ENCODE data around the gene ANKRD55. TPM values are rescaled to one million over a fixed set of nuclear protein-coding genes. Genes with fewer than 3 reads are reported as not detected.

The ANKRD55 gene
- total RNA-seq, 2 experiments from 2014 or later: 0.37 to 0.52 TPM

- ChIA-PET CTCF (interaction anchor here (0.8 to 2.3 kb wide), 8 partner anchors 10 to 171 kb away, joined by 3 to 11 read pairs (median 6); no protein-coding TSS in a partner anchor), POLR2A (interaction anchor here (0.6 to 2.2 kb wide), 7 partner anchors 10 to 156 kb away, joined by 3 to 7 read pairs (median 4); no protein-coding TSS in a partner anchor)
- Mint-ChIP-seq H3K36me3 (ENCODE audit: low read depth) (peaks cover 2% of the 10 kb centered on the region), H3K4me1 (ENCODE audit: low read depth) (peaks cover 40% of the 10 kb centered on the region), H3K9me3 (ENCODE audit: insufficient read depth) (no peaks in the 10 kb centered on the region), H3K27me3 (ENCODE audit: low read depth) (no peaks in the 10 kb centered on the region), H3K4me3 (peak overlapping the region; percentile 18), H3K27ac (peak overlapping the region; percentile 77)
- ATAC-seq: peak; percentile 80
- DNase-seq: peak; percentile 69
Measured at GRCh38 chr5:56148453-56148971, 84.6 kb downstream of the ANKRD55 start.

- Mint-ChIP-seq H3K36me3 (ENCODE audit: low read depth) (peaks cover 2% of the 10 kb centered on the region), H3K9me3 (ENCODE audit: insufficient read depth) (no peaks in the 10 kb centered on the region), H3K4me1 (ENCODE audit: low read depth) (peaks cover 39% of the 10 kb centered on the region), H3K27ac (peak overlapping the region; percentile 77), H3K27me3 (ENCODE audit: low read depth) (no peaks in the 10 kb centered on the region), H3K4me3 (no peak overlapping the region)
- no peak for ATAC-seq
- ChIA-PET POLR2A (interaction anchor here (0.6 to 2.2 kb wide), 7 partner anchors 9 to 155 kb away, joined by 3 to 7 read pairs (median 4); no protein-coding TSS in a partner anchor), CTCF (interaction anchor here (0.7 to 2.3 kb wide), 10 partner anchors 9 to 170 kb away, joined by 3 to 11 read pairs (median 5); no protein-coding TSS in a partner anchor)
- DNase-seq: no peak
Measured at GRCh38 chr5:56147659-56148230, 85.4 kb downstream of the ANKRD55 start.

GRCh38 chr5:56147106-56147505 lies 86.0 kb downstream of the ANKRD55 start:
- no peaks in the 10 kb centered on the region for H3K9me3 Mint-ChIP-seq (ENCODE audit: insufficient read depth)
- DNase-seq (no peak), ATAC-seq (no peak)
- ChIA-PET CTCF (interaction anchor here (1.0 to 2.3 kb wide), 3 partner anchors 18 to 164 kb away, joined by 3 to 10 read pairs (median 6); no protein-coding TSS in a partner anchor), POLR2A (interaction anchor here (1.0 to 2.2 kb wide), 2 partner anchors 47 to 88 kb away, joined by 4 to 7 read pairs; no protein-coding TSS in a partner anchor)
- no peaks in the 10 kb centered on the region for H3K27me3 Mint-ChIP-seq (ENCODE audit: low read depth)
- H3K4me1 Mint-ChIP-seq (ENCODE audit: low read depth): peaks cover 38% of the 10 kb centered on the region
- no peak overlapping the region for H3K4me3 Mint-ChIP-seq
- H3K27ac Mint-ChIP-seq: no peak overlapping the region
- peaks cover 2% of the 10 kb centered on the region for H3K36me3 Mint-ChIP-seq (ENCODE audit: low read depth)

GRCh38 chr5:56146674-56147073 lies 86.5 kb downstream of the ANKRD55 start:
- ATAC-seq (no peak), DNase-seq (no peak)
- H3K4me3 Mint-ChIP-seq: no peak overlapping the region
- no peaks in the 10 kb centered on the region for H3K9me3 Mint-ChIP-seq (ENCODE audit: insufficient read depth)
- CTCF ChIA-PET: interaction anchor here (1.0 to 2.3 kb wide), 2 partner anchors 18 to 54 kb away, joined by 3 to 10 read pairs; no protein-coding TSS in a partner anchor
- H3K27me3 Mint-ChIP-seq (ENCODE audit: low read depth): no peaks in the 10 kb centered on the region
- no peak overlapping the region for H3K27ac Mint-ChIP-seq
- H3K4me1 Mint-ChIP-seq (ENCODE audit: low read depth): peaks cover 40% of the 10 kb centered on the region
- H3K36me3 Mint-ChIP-seq (ENCODE audit: low read depth): peaks cover 2% of the 10 kb centered on the region
- POLR2A ChIA-PET: interaction anchor here (2.2 kb wide), 1 partner anchor 46 kb away, joined by 7 read pairs; no protein-coding TSS in a partner anchor

GRCh38 chr5:56145511-56145910 lies 87.6 kb downstream of the ANKRD55 start:
- Mint-ChIP-seq H3K9me3 (ENCODE audit: insufficient read depth) (no peaks in the 10 kb centered on the region), H3K27ac (no peak overlapping the region), H3K4me3 (no peak overlapping the region), H3K4me1 (ENCODE audit: low read depth) (peaks cover 40% of the 10 kb centered on the region), H3K36me3 (ENCODE audit: low read depth) (peaks cover 2% of the 10 kb centered on the region), H3K27me3 (ENCODE audit: low read depth) (no peaks in the 10 kb centered on the region)
- ATAC-seq (no peak), DNase-seq (no peak)
- ChIA-PET POLR2A (interaction anchor here (0.9 kb wide), 1 partner anchor 86 kb away, joined by 3 read pairs; no protein-coding TSS in a partner anchor), CTCF (interaction anchor here (1.2 kb wide), 1 partner anchor 55 kb away, joined by 3 read pairs; no protein-coding TSS in a partner anchor)

GRCh38 chr5:56145106-56145505 lies 88.0 kb downstream of the ANKRD55 start:
- H3K36me3 Mint-ChIP-seq (ENCODE audit: low read depth): peaks cover 2% of the 10 kb centered on the region
- no peak overlapping the region for H3K4me3 Mint-ChIP-seq
- ATAC-seq (no peak), DNase-seq (no peak)
- H3K4me1 Mint-ChIP-seq (ENCODE audit: low read depth): peaks cover 40% of the 10 kb centered on the region
- CTCF ChIA-PET: interaction anchor here (0.8 to 1.2 kb wide), 3 partner anchors 10 to 55 kb away, joined by 3 to 4 read pairs (median 3); no protein-coding TSS in a partner anchor
- H3K27me3 Mint-ChIP-seq (ENCODE audit: low read depth): no peaks in the 10 kb centered on the region
- no peak overlapping the region for H3K27ac Mint-ChIP-seq
- POLR2A ChIA-PET: interaction anchor here (0.9 kb wide), 1 partner anchor 86 kb away, joined by 3 read pairs; no protein-coding TSS in a partner anchor
- H3K9me3 Mint-ChIP-seq (ENCODE audit: insufficient read depth): no peaks in the 10 kb centered on the region

- H3K27ac Mint-ChIP-seq: no peak overlapping the region
- H3K4me3 Mint-ChIP-seq: no peak overlapping the region
- ChIA-PET CTCF (interaction anchor here (0.8 to 0.9 kb wide), 2 partner anchors 11 to 39 kb away, joined by 3 to 4 read pairs; no protein-coding TSS in a partner anchor), POLR2A (no interaction called here)
- peaks cover 2% of the 10 kb centered on the region for H3K36me3 Mint-ChIP-seq (ENCODE audit: low read depth)
- no peaks in the 10 kb centered on the region for H3K9me3 Mint-ChIP-seq (ENCODE audit: insufficient read depth)
- no peaks in the 10 kb centered on the region for H3K27me3 Mint-ChIP-seq (ENCODE audit: low read depth)
- H3K4me1 Mint-ChIP-seq (ENCODE audit: low read depth): peaks cover 36% of the 10 kb centered on the region
- DNase-seq (no peak), ATAC-seq (no peak)
Measured at GRCh38 chr5:56144211-56144610, 88.9 kb downstream of the ANKRD55 start.

GRCh38 chr5:56143373-56143714 lies 89.8 kb downstream of the ANKRD55 start:
- Mint-ChIP-seq H3K4me3 (no peak overlapping the region), H3K27me3 (ENCODE audit: low read depth) (no peaks in the 10 kb centered on the region), H3K9me3 (ENCODE audit: insufficient read depth) (no peaks in the 10 kb centered on the region), H3K27ac (no peak overlapping the region), H3K36me3 (ENCODE audit: low read depth) (peaks cover 2% of the 10 kb centered on the region), H3K4me1 (ENCODE audit: low read depth) (peaks cover 28% of the 10 kb centered on the region)
- CTCF ChIA-PET: no interaction called here
- no peak for ATAC-seq
- DNase-seq: no peak
- POLR2A ChIA-PET: no interaction called here

GRCh38 chr5:56142614-56143372 lies 90.3 kb downstream of the ANKRD55 start:
- ChIA-PET POLR2A (no interaction called here), CTCF (no interaction called here)
- no peak overlapping the region for H3K4me3 Mint-ChIP-seq
- ATAC-seq (no peak), DNase-seq (no peak)
- H3K27ac Mint-ChIP-seq: peak overlapping the region; percentile 22
- H3K27me3 Mint-ChIP-seq (ENCODE audit: low read depth): no peaks in the 10 kb centered on the region
- no peaks in the 10 kb centered on the region for H3K9me3 Mint-ChIP-seq (ENCODE audit: insufficient read depth)
- H3K4me1 Mint-ChIP-seq (ENCODE audit: low read depth): peaks cover 23% of the 10 kb centered on the region
- H3K36me3 Mint-ChIP-seq (ENCODE audit: low read depth): peaks cover 1% of the 10 kb centered on the region

- ATAC-seq (no peak), DNase-seq (no peak)
- POLR2A ChIA-PET: no interaction called here
- Mint-ChIP-seq H3K36me3 (ENCODE audit: low read depth) (no peaks in the 10 kb centered on the region), H3K9me3 (ENCODE audit: insufficient read depth) (no peaks in the 10 kb centered on the region), H3K27me3 (ENCODE audit: low read depth) (no peaks in the 10 kb centered on the region), H3K4me3 (no peak overlapping the region), H3K27ac (no peak overlapping the region), H3K4me1 (ENCODE audit: low read depth) (peaks cover 20% of the 10 kb centered on the region)
- CTCF ChIA-PET: interaction anchor here (1.2 kb wide), 1 partner anchor 9 kb away, joined by 3 read pairs; no protein-coding TSS in a partner anchor
Measured at GRCh38 chr5:56142233-56142613, 90.9 kb downstream of the ANKRD55 start.

- Mint-ChIP-seq H3K4me3 (no peak overlapping the region), H3K27me3 (ENCODE audit: low read depth) (no peaks in the 10 kb centered on the region), H3K36me3 (ENCODE audit: low read depth) (no peaks in the 10 kb centered on the region), H3K27ac (no peak overlapping the region), H3K9me3 (ENCODE audit: insufficient read depth) (no peaks in the 10 kb centered on the region), H3K4me1 (ENCODE audit: low read depth) (peaks cover 18% of the 10 kb centered on the region)
- ChIA-PET POLR2A (interaction anchor here (0.6 to 1.1 kb wide), 3 partner anchors 19 to 978 kb away, joined by 3 to 6 read pairs (median 3); no protein-coding TSS in a partner anchor), CTCF (interaction anchor here (0.9 kb wide), 1 partner anchor 16 kb away, joined by 5 read pairs; no protein-coding TSS in a partner anchor)
- ATAC-seq: no peak
- no peak for DNase-seq
Measured at GRCh38 chr5:56140073-56140472, 93.1 kb downstream of the ANKRD55 start.

Data from activated CD8-positive, alpha-beta T cell treated with anti-CD3 and anti-CD28 coated beads, Interleukin-2, amount 10 ng/mL, durations not matched to agents 7 days and 5 days (primary cell).